ENCODE measurements around the gene KIF5C. TPM values are rescaled to one million over a fixed set of nuclear protein-coding genes. Genes with fewer than 3 reads are reported as not detected.

Gene KIF5C
- total RNA-seq, 1 donor from 2014 or later, result 13.3 TPM

GRCh38 chr2:148944536-148944935, 69.5 kb downstream of the KIF5C start:
- no peaks in the 10 kb centered on the region for H3K36me3 ChIP-seq
- intact Hi-C loops (cut with DNase I), result no loop called here
- no peak for TF ChIP-seq POLR2AphosphoS5 (IDR thresholded peaks at IDR 0.05; ENCODE audit: insufficient read depth in 1 of 2, low read depth in 1 of 2)
- H3K9me3 ChIP-seq, result no peaks in the 10 kb centered on the region
- no peak overlapping the region for H3K4me3 ChIP-seq
- no peaks in the 10 kb centered on the region for H3K4me1 ChIP-seq
- H3K27me3 ChIP-seq, result no peaks in the 10 kb centered on the region
- no peak overlapping the region for H3K27ac ChIP-seq
- DNase-seq (ENCODE audit: extremely low spot score in 2 of 2), result no peak

GRCh38 chr2:148947299-148947698, 72.3 kb downstream of the KIF5C start:
- intact Hi-C loops (cut with DNase I), result no loop called here
- TF ChIP-seq POLR2AphosphoS5 (IDR thresholded peaks at IDR 0.05; ENCODE audit: insufficient read depth in 1 of 2, low read depth in 1 of 2), result no peak
- H3K27ac ChIP-seq, result no peak overlapping the region
- no peaks in the 10 kb centered on the region for H3K36me3 ChIP-seq
- DNase-seq (ENCODE audit: extremely low spot score in 2 of 2), result no peak
- H3K9me3 ChIP-seq, result no peaks in the 10 kb centered on the region
- H3K27me3 ChIP-seq, result no peaks in the 10 kb centered on the region
- H3K4me1 ChIP-seq, result no peaks in the 10 kb centered on the region
- no peak overlapping the region for H3K4me3 ChIP-seq

GRCh38 chr2:148948868-148949267, 73.8 kb downstream of the KIF5C start:
- Histone ChIP-seq H3K4me3 (no peak overlapping the region), H3K27me3 (no peaks in the 10 kb centered on the region), H3K36me3 (no peaks in the 10 kb centered on the region), H3K9me3 (no peaks in the 10 kb centered on the region), H3K27ac (no peak overlapping the region), H3K4me1 (no peaks in the 10 kb centered on the region)
- intact Hi-C loops (cut with DNase I), result no loop called here
- no peak for TF ChIP-seq POLR2AphosphoS5 (IDR thresholded peaks at IDR 0.05; ENCODE audit: insufficient read depth in 1 of 2, low read depth in 1 of 2)
- no peak for TF ChIP-seq POLR2A (IDR thresholded peaks at IDR 0.05)
- TF ChIP-seq CTCF (IDR thresholded peaks at IDR 0.05), result no peak
- DNase-seq (ENCODE audit: extremely low spot score in 2 of 2), result no peak

GRCh38 chr2:148949348-148949747, 74.3 kb downstream of the KIF5C start:
- TF ChIP-seq CTCF (IDR thresholded peaks at IDR 0.05) (no peak), POLR2A (IDR thresholded peaks at IDR 0.05) (no peak), POLR2AphosphoS5 (IDR thresholded peaks at IDR 0.05; ENCODE audit: insufficient read depth in 1 of 2, low read depth in 1 of 2) (no peak)
- no peak overlapping the region for H3K4me3 ChIP-seq
- no peaks in the 10 kb centered on the region for H3K4me1 ChIP-seq
- H3K27me3 ChIP-seq, result no peaks in the 10 kb centered on the region
- H3K27ac ChIP-seq, result no peak overlapping the region
- H3K9me3 ChIP-seq, result no peaks in the 10 kb centered on the region
- no peaks in the 10 kb centered on the region for H3K36me3 ChIP-seq
- no peak for DNase-seq (ENCODE audit: extremely low spot score in 2 of 2)
- intact Hi-C loops (cut with DNase I), result no loop called here

GRCh38 chr2:148952621-148953020, 77.6 kb downstream of the KIF5C start:
- Histone ChIP-seq H3K9me3 (no peaks in the 10 kb centered on the region), H3K27ac (no peak overlapping the region), H3K4me1 (no peaks in the 10 kb centered on the region), H3K36me3 (no peaks in the 10 kb centered on the region), H3K4me3 (no peak overlapping the region), H3K27me3 (no peaks in the 10 kb centered on the region)
- TF ChIP-seq POLR2AphosphoS5 (IDR thresholded peaks at IDR 0.05; ENCODE audit: insufficient read depth in 1 of 2, low read depth in 1 of 2), result no peak
- TF ChIP-seq CTCF (IDR thresholded peaks at IDR 0.05), result no peak
- TF ChIP-seq POLR2A (IDR thresholded peaks at IDR 0.05), result no peak
- no peak for DNase-seq (ENCODE audit: extremely low spot score in 2 of 2)
- intact Hi-C loops (cut with DNase I), result no loop called here

GRCh38 chr2:148953426-148953825, 78.4 kb downstream of the KIF5C start:
- H3K4me3 ChIP-seq, result no peak overlapping the region
- DNase-seq (ENCODE audit: extremely low spot score in 2 of 2), result no peak
- H3K9me3 ChIP-seq, result no peaks in the 10 kb centered on the region
- no peak overlapping the region for H3K27ac ChIP-seq
- H3K27me3 ChIP-seq, result no peaks in the 10 kb centered on the region
- TF ChIP-seq POLR2AphosphoS5 (IDR thresholded peaks at IDR 0.05; ENCODE audit: insufficient read depth in 1 of 2, low read depth in 1 of 2) (no peak), POLR2A (IDR thresholded peaks at IDR 0.05) (no peak), CTCF (IDR thresholded peaks at IDR 0.05) (no peak)
- no peaks in the 10 kb centered on the region for H3K36me3 ChIP-seq
- H3K4me1 ChIP-seq, result no peaks in the 10 kb centered on the region
- intact Hi-C loops (cut with DNase I), result no loop called here
